HepG2 (cell line): Measurements from ENCODE around the gene SMARCD1. TPM values are rescaled to one million over a fixed set of nuclear protein-coding genes. Genes with fewer than 3 reads are reported as not detected.

ENCODE experiments used
- GZF1 ChIP-seq: sonication (generic); formaldehyde crosslinking; IDR thresholded peaks from 2 replicates; pipeline ENCODE4 v1.5.1; 2020; ENCODE audit warnings: mild to moderate bottlenecking, missing genetic modification reagents
- HNF4A ChIP-seq: sonication (generic); formaldehyde crosslinking; IDR thresholded peaks from 2 replicates; pipeline ENCODE4 v1.4.0; 2020; ENCODE audit warnings: missing genetic modification reagents
- KDM1A ChIP-seq: IDR thresholded peaks from 2 replicates; pipeline ENCODE4 v1.6.1; 2016; ENCODE audit warnings: missing compliant biosample characterization
- KLF11 ChIP-seq: IDR thresholded peaks from 2 replicates; pipeline ENCODE4 v1.6.1; 2016; ENCODE audit warnings: missing compliant biosample characterization
- MIER3 ChIP-seq: IDR thresholded peaks from 2 replicates; pipeline ENCODE4 v1.6.1; 2016; ENCODE audit warnings: missing compliant biosample characterization, borderline replicate concordance
- NFATC3 ChIP-seq: sonication (generic); formaldehyde crosslinking; IDR thresholded peaks from 2 replicates; pipeline ENCODE4 v1.5.1; 2020; ENCODE audit warnings: mild to moderate bottlenecking, missing genetic modification reagents
- NFIC ChIP-seq: IDR thresholded peaks from 2 replicates; pipeline ENCODE4 v1.6.1; 2012; ENCODE audit warnings: mild to moderate bottlenecking, low read length, inconsistent platforms
- SIX1 ChIP-seq: sonication (generic); formaldehyde crosslinking; IDR thresholded peaks from 2 replicates; pipeline ENCODE4 v1.4.0; 2020; ENCODE audit warnings: missing genetic modification reagents, borderline replicate concordance
- SYNCRIP ChIP-seq: fragments of 200-400 bp; formaldehyde crosslinking; IDR thresholded peaks from 2 replicates; pipeline ENCODE4 v1.6.1; 2018; ENCODE audit warnings: mild to moderate bottlenecking, low read depth, low read length; ENCODE audit not compliant: insufficient read depth
- TAF1 ChIP-seq: sonication (generic); formaldehyde crosslinking; IDR thresholded peaks from 2 replicates; pipeline ENCODE4 v1.4.0; 2020; ENCODE audit warnings: missing genetic modification reagents
- TBL1XR1 ChIP-seq: fragments of 150-350 bp; IDR thresholded peaks from 2 replicates; pipeline ENCODE4 v1.6.1; 2014; ENCODE audit warnings: borderline replicate concordance, low read length; ENCODE audit not compliant: partially characterized antibody
- TBP ChIP-seq: sonication (generic); formaldehyde crosslinking; IDR thresholded peaks from 2 replicates; pipeline ENCODE4 v1.5.0; 2020; ENCODE audit warnings: missing genetic modification reagents
- THAP11 ChIP-seq: IDR thresholded peaks from 2 replicates; pipeline ENCODE4 v1.6.1; 2016; ENCODE audit warnings: missing biosample characterization, missing genetic modification reagents
- ZFP37 ChIP-seq: sonication (generic); formaldehyde crosslinking; IDR thresholded peaks from 2 replicates; pipeline ENCODE4 v1.4.0; 2020; ENCODE audit warnings: missing genetic modification reagents, borderline replicate concordance
- ZNF12 ChIP-seq: sonication (generic); formaldehyde crosslinking; IDR thresholded peaks from 2 replicates; pipeline ENCODE4 v1.5.0; 2020; ENCODE audit warnings: missing genetic modification reagents
- ZNF232 ChIP-seq: sonication (generic); formaldehyde crosslinking; IDR thresholded peaks from 2 replicates; pipeline ENCODE4 v1.4.0; 2020; ENCODE audit warnings: missing genetic modification reagents, borderline replicate concordance
- ZNF253 ChIP-seq: sonication (generic); formaldehyde crosslinking; IDR thresholded peaks from 2 replicates; pipeline ENCODE4 v1.8.0; 2022; ENCODE audit warnings: mild to moderate bottlenecking, missing genetic modification reagents, borderline replicate concordance
- ZNF331 ChIP-seq: sonication (generic); formaldehyde crosslinking; IDR thresholded peaks from 2 replicates; pipeline ENCODE4 v1.4.0; 2020; ENCODE audit warnings: missing genetic modification reagents
- ZNF431 ChIP-seq: sonication (generic); formaldehyde crosslinking; IDR thresholded peaks from 2 replicates; pipeline ENCODE4 v1.9.0; 2022; ENCODE audit warnings: missing genetic modification reagents, low read depth, mild to moderate bottlenecking, borderline replicate concordance
- ZNF672 ChIP-seq: sonication (generic); formaldehyde crosslinking; IDR thresholded peaks from 2 replicates; pipeline ENCODE4 v1.8.1; 2022; ENCODE audit warnings: missing genetic modification reagents
- polyA plus RNA-seq, 8 experiments: library from polyadenylated mRNA; depleted of rRNA in 3 of 8; stranded (reverse) in 7 of 8; unstranded in 1 of 8; fragments of >200 nt; fragmentation: Illumina TruSeq in 4 of 8; extraction: Trizol in 4 of 8; gene quantifications; 2 replicates each; pipeline versions ENCODE4 v1.2.1 to v1.2.3, GENCODE V29; 2011 to 2016; ENCODE audit warnings: low read depth in 4 of 8, missing spikeins in 1 of 8, mixed read lengths in 1 of 8; ENCODE audit not compliant: insufficient read depth in 1 of 8
- total RNA-seq, 5 experiments: library from RNA; depleted of rRNA; stranded (reverse); fragments of >200 nt; fragmentation: Illumina TruSeq; extraction: Trizol; gene quantifications; 2 replicates each; pipeline ENCODE4 v1.2.3, GENCODE V29; 2016; ENCODE audit warnings: low read depth in 1 of 5
- TF ChIP-seq, protein P1 (sequence below): sonication (generic); formaldehyde crosslinking; IDR thresholded peaks from 2 replicates; pipeline ENCODE4 v1.8.1; 2023; ENCODE audit warnings: mild to moderate bottlenecking, moderate library complexity, missing genetic modification reagents
- TF ChIP-seq, protein P2 (sequence below): sonication (generic); formaldehyde crosslinking; IDR thresholded peaks from 2 replicates; pipeline ENCODE4 v1.4.0; 2020; ENCODE audit warnings: missing genetic modification reagents
- TF ChIP-seq, protein P3 (sequence below): sonication (generic); formaldehyde crosslinking; conservative IDR thresholded peaks from 2 replicates; pipeline ENCODE4 v1.8.0; 2022; ENCODE audit warnings: missing genetic modification reagents
- TF ChIP-seq, protein P4 (sequence below): sonication (generic); formaldehyde crosslinking; IDR thresholded peaks from 2 replicates; pipeline ENCODE4 v1.5.0; 2020; ENCODE audit warnings: mild to moderate bottlenecking, missing genetic modification reagents, borderline replicate concordance

SMARCD1 gene
- total and polyA plus RNA-seq, 2 of the 13 experiments (the other 11 are each of a cell fraction or from before 2014, with no cell fraction given), result 51.7 to 54.6 TPM

DNA sequence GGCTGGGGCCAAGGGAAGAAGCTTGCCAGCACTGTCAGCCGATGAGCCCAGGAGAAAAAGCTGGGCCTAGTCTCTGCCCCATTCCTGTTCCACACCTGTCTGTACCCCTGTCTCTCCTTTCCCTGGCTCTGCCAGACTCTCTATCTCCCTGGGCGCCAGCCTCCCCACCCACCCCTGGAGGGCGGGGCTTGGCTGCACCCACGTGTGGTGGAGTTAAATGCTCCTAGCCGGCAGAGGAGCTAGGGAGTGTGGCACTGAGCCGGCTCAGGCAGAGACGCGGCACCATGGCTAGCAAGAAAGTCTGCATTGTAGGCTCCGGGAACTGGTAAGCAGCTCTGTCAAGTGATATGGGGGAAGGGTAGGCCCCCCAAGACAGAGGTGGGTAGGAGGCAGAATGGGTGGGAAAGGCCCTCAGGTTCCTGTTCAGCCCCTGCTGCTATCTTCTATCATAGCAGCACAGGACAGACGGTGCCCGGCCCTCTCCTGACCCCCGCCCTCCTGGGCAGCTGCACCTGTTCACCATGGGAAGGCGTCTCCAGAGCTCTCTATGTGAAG lies 18.7 kb downstream of the SMARCD1 start, which contains the start of gene GPD1 (continued):
- TF ChIP-seq, protein P1, sequence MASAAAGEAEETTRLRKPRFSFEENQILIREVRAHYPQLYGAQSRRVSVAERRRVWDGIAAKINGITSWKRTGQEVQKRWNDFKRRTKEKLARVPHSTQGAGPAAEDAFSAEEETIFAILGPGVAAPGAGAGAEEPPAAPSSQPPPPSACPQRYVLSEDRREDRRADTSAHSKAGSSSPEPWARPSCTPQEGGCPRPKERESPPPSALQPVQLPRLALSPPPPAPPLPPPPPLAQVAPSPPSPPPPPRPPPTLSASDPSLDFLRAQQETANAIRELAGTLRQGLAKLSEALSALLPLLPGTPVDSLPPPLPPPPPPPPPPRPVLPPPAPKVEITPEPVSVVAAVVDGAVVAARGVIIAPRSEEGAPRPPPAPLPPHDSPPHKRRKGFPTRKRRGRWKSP (CRISPR knock-in tag), result no peak
- TF ChIP-seq TBP (CRISPR knock-in tag), result no peak
- TF ChIP-seq TBL1XR1, result no peak
- no peak for TF ChIP-seq NFIC
- no peak for TF ChIP-seq ZNF672
- TF ChIP-seq MIER3 (CRISPR knock-in tag), result no peak
- TF ChIP-seq KDM1A (CRISPR knock-in tag), result no peak
- no peak for TF ChIP-seq NFATC3 (CRISPR knock-in tag)
- TF ChIP-seq THAP11 (CRISPR knock-in tag), result peak; percentile 27; the same call in 1 of the 2 replicates
- no peak for TF ChIP-seq ZNF431 (CRISPR knock-in tag)
- 0 out of 2 replicates have a peak, but pooled peaks have one; percentile 3 for TF ChIP-seq HNF4A (CRISPR knock-in tag)
- TF ChIP-seq ZFP37 (CRISPR knock-in tag), result no peak
- TF ChIP-seq, protein P2, sequence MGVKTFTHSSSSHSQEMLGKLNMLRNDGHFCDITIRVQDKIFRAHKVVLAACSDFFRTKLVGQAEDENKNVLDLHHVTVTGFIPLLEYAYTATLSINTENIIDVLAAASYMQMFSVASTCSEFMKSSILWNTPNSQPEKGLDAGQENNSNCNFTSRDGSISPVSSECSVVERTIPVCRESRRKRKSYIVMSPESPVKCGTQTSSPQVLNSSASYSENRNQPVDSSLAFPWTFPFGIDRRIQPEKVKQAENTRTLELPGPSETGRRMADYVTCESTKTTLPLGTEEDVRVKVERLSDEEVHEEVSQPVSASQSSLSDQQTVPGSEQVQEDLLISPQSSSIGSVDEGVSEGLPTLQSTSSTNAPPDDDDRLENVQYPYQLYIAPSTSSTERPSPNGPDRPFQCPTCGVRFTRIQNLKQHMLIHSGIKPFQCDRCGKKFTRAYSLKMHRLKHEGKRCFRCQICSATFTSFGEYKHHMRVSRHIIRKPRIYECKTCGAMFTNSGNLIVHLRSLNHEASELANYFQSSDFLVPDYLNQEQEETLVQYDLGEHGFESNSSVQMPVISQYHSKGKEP, result no peak
- TF ChIP-seq GZF1 (CRISPR knock-in tag), result no peak
- TF ChIP-seq KLF11 (CRISPR knock-in tag), result no peak
- peak; percentile 41; the same call in 1 of the 2 replicates for TF ChIP-seq TAF1 (CRISPR knock-in tag)
- no peak for TF ChIP-seq SYNCRIP
- 0 out of 2 replicates have a peak, but pooled peaks have one; percentile 48 for TF ChIP-seq ZNF253
- TF ChIP-seq ZNF232 (CRISPR knock-in tag), result no peak
- TF ChIP-seq, protein P3, sequence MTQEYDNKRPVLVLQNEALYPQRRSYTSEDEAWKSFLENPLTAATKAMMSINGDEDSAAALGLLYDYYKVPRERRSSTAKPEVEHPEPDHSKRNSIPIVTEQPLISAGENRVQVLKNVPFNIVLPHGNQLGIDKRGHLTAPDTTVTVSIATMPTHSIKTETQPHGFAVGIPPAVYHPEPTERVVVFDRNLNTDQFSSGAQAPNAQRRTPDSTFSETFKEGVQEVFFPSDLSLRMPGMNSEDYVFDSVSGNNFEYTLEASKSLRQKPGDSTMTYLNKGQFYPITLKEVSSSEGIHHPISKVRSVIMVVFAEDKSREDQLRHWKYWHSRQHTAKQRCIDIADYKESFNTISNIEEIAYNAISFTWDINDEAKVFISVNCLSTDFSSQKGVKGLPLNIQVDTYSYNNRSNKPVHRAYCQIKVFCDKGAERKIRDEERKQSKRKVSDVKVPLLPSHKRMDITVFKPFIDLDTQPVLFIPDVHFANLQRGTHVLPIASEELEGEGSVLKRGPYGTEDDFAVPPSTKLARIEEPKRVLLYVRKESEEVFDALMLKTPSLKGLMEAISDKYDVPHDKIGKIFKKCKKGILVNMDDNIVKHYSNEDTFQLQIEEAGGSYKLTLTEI (CRISPR knock-in tag), result no peak
- TF ChIP-seq SIX1, result no peak
- TF ChIP-seq ZNF12, result no peak
- TF ChIP-seq ZNF331 (CRISPR knock-in tag), result no peak
- TF ChIP-seq, protein P4, sequence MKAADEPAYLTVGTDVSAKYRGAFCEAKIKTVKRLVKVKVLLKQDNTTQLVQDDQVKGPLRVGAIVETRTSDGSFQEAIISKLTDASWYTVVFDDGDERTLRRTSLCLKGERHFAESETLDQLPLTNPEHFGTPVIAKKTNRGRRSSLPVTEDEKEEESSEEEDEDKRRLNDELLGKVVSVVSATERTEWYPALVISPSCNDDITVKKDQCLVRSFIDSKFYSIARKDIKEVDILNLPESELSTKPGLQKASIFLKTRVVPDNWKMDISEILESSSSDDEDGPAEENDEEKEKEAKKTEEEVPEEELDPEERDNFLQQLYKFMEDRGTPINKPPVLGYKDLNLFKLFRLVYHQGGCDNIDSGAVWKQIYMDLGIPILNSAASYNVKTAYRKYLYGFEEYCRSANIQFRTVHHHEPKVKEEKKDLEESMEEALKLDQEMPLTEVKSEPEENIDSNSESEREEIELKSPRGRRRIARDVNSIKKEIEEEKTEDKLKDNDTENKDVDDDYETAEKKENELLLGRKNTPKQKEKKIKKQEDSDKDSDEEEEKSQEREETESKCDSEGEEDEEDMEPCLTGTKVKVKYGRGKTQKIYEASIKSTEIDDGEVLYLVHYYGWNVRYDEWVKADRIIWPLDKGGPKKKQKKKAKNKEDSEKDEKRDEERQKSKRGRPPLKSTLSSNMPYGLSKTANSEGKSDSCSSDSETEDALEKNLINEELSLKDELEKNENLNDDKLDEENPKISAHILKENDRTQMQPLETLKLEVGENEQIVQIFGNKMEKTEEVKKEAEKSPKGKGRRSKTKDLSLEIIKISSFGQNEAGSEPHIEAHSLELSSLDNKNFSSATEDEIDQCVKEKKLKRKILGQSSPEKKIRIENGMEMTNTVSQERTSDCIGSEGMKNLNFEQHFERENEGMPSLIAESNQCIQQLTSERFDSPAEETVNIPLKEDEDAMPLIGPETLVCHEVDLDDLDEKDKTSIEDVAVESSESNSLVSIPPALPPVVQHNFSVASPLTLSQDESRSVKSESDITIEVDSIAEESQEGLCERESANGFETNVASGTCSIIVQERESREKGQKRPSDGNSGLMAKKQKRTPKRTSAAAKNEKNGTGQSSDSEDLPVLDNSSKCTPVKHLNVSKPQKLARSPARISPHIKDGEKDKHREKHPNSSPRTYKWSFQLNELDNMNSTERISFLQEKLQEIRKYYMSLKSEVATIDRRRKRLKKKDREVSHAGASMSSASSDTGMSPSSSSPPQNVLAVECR (CRISPR knock-in tag), result peak; percentile 77
